SH-SY5Y (cell line): ENCODE measurements around the gene DELE1.

Source experiments
- GATA2 ChIP-seq: IDR thresholded peaks from 2 replicates; pipeline ENCODE4 v1.6.1; 2011; ENCODE audit warnings: mild to moderate bottlenecking, low read depth, low read length
- GATA3 ChIP-seq: IDR thresholded peaks from 2 replicates; pipeline ENCODE4 v1.6.1; 2011; ENCODE audit warnings: low read depth, mild to moderate bottlenecking, low read length, moderate library complexity

DNA sequence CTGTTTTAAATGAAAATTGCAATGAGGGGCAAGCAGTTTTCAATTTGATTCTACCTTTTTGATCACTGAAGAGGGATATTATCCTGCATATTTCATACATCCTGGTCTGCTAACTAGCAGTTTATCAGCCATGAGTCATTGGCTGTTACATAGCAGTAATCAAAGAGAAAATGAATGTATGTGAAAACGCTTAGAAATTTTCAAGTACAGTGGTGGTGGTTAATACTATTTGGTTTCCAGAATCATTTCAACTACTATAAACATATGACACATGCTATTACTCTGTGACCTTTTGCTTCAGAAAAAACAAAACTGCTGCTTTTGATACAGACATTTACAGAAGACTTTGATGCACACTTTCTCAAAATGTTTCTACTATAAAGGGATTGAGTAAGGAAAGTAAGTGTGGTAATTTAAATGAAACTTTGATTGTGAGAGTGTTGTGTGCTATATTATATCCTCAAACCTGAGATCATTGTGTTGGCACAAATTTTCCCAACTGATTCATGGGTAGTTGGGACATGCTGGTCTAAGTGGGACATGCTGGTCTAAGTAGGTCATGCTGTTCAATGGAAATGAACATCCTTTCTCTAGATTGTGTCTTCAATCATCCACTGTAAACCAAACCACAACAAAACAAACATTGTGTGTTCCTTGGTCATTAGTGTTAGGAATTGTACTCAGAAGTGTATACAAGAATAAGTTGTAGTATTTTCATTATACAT lies 50.4 kb downstream of the DELE1 start:
- no peak for TF ChIP-seq GATA2
- TF ChIP-seq GATA3: no peak
